Loucy (cell line): ENCODE results near the gene STXBP6.

Experiments used
- CTCF ChIP-seq: fragments of 200-600 bp; sonication (generic); conservative IDR thresholded peaks from 2 replicates; pipeline ENCODE4 v1.5.1; 2014; ENCODE audit warnings: mild to moderate bottlenecking, antibody characterized with exemption, low read length
- EZH2phosphoT487 ChIP-seq: fragments of 200-600 bp; IDR thresholded peaks from 2 replicates; pipeline ENCODE4 v1.6.1; 2018; ENCODE audit warnings: antibody characterized with exemption, mild to moderate bottlenecking, moderate library complexity, borderline replicate concordance

DNA sequence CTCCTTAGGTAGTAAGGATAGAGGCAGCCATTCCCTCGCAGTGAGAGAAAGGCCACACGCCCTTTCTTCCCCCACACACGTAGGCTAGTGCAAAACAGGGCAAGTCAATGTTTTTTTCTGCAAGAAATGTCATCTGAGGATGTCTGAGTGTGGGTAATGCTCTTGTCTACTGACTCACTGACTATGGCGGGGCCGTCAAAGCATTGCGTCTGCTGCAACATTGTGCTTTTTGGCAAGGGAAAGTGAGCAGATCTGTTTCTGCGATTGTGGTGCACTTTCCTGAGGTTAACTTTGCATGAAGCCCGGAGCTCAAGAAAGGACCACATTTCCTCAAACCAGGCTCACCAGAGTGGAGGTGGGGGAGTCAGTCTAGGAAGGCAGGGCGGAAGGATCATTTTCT, 234.4 kb downstream of the STXBP6 start:
- TF ChIP-seq CTCF (no peak), EZH2phosphoT487 (no peak)
